Stimulated activated CD8-positive, alpha-beta memory T cell treated with anti-CD3 and anti-CD28 coated beads, Interleukin-12 subunit alpha, Interleukin-12 subunit beta, amount 100 ng/mL, for 24 hours (primary cell): ENCODE data around the gene KLHL29.

ENCODE experiments used
- DNase-seq: peaks from one replicate; pipeline ENCODE4 v3.0.0-alpha.2; 2020; ENCODE audit errors: extremely low read depth

Gene KLHL29

GRCh38 chr2:23531280-23531679 lies 146.3 kb downstream of the KLHL29 start:
- DNase-seq, result no peak

- no peak for DNase-seq
Measured at GRCh38 chr2:23531881-23532280, 146.9 kb downstream of the KLHL29 start.

GRCh38 chr2:23532391-23533337 lies 147.7 kb downstream of the KLHL29 start:
- no peak for DNase-seq

GRCh38 chr2:23533338-23533695 lies 148.3 kb downstream of the KLHL29 start:
- DNase-seq, result no peak

DNA sequence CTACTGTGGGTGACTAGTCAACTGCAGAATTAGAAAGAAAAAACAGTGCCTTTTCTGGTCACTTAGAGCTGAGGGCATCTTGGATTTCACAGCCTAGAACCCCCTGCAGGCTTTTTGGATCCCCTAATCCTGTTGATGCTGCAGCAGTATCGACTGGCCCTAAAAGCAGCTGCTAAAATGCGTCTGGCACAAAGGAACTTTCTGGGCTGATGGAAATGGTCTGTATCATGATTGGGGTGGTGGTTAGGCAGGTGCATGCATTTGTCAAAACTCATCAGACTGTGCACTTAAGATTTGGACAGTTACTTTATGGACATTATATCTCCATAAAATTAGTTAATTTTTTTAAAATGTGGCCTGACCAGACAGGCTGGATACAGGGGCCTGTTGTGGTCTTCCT lies 149.8 kb downstream of the KLHL29 start:
- no peak for DNase-seq

GRCh38 chr2:23536326-23536725 lies 151.3 kb downstream of the KLHL29 start:
- DNase-seq, result no peak

- no peak for DNase-seq
Measured at GRCh38 chr2:23537991-23538390, 153.0 kb downstream of the KLHL29 start.

DNA sequence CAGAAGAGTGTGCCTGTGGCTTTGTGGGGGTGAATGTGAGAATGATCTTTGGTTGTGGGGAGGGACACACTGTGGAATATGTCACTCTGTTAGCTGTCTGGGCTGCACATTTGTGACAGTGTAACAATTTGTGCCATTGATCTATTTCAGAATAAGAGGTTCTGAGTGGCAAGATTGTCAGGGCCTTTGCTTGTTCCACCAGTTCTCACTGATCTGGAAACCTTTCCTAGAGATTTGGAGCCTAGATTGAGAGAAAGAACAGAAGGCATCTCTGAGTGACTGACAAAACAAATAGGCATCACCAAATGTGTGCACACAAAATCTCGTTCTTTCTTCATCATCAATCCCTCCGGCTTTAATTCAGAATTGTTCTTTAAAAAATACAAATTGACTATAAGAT lies 153.6 kb downstream of the KLHL29 start:
- DNase-seq, result no peak

- DNase-seq, result no peak
Measured at GRCh38 chr2:23540804-23541360, 155.9 kb downstream of the KLHL29 start.

GRCh38 chr2:23541503-23542229 lies 156.7 kb downstream of the KLHL29 start:
- no peak for DNase-seq

- no peak for DNase-seq
Measured at GRCh38 chr2:23542230-23542789, 157.3 kb downstream of the KLHL29 start.

DNA sequence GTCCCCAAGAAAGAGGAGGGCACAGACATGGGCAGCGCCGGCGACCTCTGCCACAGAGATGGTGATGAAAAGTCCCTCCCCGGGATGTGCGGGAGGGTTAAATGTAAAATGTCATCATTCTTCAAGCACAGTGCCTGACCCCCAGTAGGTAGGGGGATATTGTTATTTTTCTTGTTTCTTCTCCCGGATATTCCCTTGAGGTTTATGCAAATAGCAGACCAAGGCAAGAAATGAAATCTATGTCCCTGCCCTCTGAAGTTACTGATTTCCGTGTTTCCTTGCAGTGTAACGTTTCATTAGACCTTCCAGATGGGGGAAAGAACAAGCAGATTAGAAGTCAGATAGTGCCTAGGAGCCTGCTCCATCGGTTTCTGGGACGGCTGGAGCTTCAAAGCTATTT lies 158.3 kb downstream of the KLHL29 start:
- no peak for DNase-seq

DNA sequence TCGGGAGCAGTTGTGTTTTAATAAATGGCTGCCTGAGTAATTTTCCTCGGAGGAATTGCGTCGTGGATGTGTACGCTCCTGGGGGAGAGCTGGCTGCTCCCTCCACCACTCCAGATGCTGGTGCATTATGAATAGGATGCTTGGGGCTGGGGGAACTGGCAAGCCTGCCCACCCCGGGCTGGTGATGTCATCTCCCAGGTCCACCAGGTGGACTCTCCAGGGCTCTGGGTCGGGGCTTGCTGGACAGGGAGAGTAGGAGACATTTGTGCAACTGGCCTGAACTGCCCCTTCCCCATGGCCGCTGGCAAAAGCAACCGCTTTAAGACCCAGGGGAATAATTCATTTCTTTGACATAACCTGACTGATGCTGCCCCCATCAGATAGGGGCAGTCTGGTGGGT lies 158.7 kb downstream of the KLHL29 start:
- no peak for DNase-seq

- no peak for DNase-seq
Measured at GRCh38 chr2:23544589-23545295, 159.8 kb downstream of the KLHL29 start.

GRCh38 chr2:23545396-23545795 lies 160.4 kb downstream of the KLHL29 start:
- DNase-seq, result no peak

- DNase-seq, result no peak
Measured at GRCh38 chr2:23545811-23546210, 160.8 kb downstream of the KLHL29 start.

GRCh38 chr2:23546913-23547312 lies 161.9 kb downstream of the KLHL29 start:
- no peak for DNase-seq

GRCh38 chr2:23547725-23548124 lies 162.7 kb downstream of the KLHL29 start:
- DNase-seq, result no peak

GRCh38 chr2:23548143-23548769 lies 163.3 kb downstream of the KLHL29 start:
- no peak for DNase-seq

DNA sequence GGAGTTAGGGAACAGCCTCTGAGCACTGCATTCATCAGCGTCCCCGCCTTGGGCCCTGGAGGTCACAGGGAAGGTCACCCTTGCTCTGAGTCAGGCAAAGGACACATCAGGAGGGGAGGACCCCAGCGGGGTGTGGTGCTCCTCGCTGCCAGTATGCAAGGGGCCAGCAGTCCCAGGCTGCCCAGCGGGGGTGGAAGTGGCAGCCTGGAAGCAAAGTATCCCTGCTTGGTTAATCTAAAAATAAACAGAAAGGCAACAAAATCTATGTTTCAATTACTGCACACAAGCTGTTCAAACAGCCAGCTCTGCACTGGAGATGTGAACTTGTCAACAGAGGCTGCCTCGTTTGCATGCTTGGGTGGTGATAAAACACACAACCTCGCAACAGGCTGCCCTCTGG lies 164.1 kb downstream of the KLHL29 start:
- no peak for DNase-seq

- DNase-seq, result no peak
Measured at GRCh38 chr2:23549821-23550530, 165.0 kb downstream of the KLHL29 start.
